Measurements from ENCODE around the gene XPO4.

- TF ChIP-seq ZNF512 (CRISPR knock-in tag; IDR thresholded peaks at IDR 0.05) (no peak), ZNF513 (CRISPR knock-in tag; conservative IDR thresholded peaks at IDR 0.05) (no peak), GTF2F1 (IDR thresholded peaks at IDR 0.05; ENCODE audit: low read length) (no peak), CHD4 (IDR thresholded peaks at IDR 0.05; ENCODE audit: borderline replicate concordance, low read length) (no peak), MAX (IDR thresholded peaks at IDR 0.05) (no peak), ELF4 (CRISPR knock-in tag; IDR thresholded peaks at IDR 0.05; ENCODE audit: borderline replicate concordance) (no peak), POLR2AphosphoS5 (IDR thresholded peaks at IDR 0.05; ENCODE audit: low read depth, low read length) (no peak), RXRA (CRISPR knock-in tag; IDR thresholded peaks at IDR 0.05) (no peak), PBX3 (CRISPR knock-in tag; IDR thresholded peaks at IDR 0.05; ENCODE audit: borderline replicate concordance) (no peak), EEA1 (CRISPR knock-in tag; IDR thresholded peaks at IDR 0.05; ENCODE audit: borderline replicate concordance) (no peak)
Observed at GRCh38 chr13:20826843-20827560, 75.5 kb downstream of the XPO4 start.

All from HepG2 (cell line).